AG08396 (cell line): ENCODE results near the gene GPR179.
"Not testable (repeated sequence)": the region's sequence is repeated elsewhere in the genome, so short reads cannot be mapped to it uniquely, and the experiment has no call there.

Source experiments
- DNase-seq: peaks from one replicate; pipeline ENCODE4 v3.0.0; 2012; ENCODE audit warnings: low spot score, mixed read lengths

The GPR179 gene

DNA sequence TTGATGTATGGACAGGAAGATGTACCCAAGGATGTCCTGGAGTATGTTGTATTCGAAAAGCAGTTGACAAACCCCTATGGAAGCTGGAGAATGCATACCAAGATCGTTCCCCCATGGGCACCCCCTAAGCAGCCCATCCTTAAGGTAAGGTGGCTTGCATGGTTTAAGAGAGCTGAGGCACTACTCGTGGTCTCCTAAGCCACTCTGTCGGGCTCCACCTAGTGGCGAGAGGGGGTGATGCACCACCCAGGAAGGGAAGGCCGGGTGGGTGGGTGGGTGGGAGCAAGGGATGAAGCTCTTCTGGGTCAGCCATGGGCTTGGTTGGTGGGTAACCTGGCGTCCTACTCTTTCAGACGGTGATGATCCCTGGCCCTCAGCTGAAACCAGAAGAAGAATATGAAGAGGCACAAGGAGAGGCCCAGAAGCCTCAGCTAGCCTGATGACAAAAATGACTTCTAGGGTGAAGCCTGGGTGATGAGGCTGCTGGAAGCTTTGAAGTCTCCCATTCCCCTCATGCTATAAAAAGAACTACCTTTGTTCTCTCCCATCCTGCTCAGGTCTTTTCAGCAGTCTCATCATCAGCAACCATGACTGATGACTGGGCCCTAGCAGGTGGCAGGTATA lies 21.5 kb downstream of the GPR179 start:
- DNase-seq: peak; percentile 76

DNA sequence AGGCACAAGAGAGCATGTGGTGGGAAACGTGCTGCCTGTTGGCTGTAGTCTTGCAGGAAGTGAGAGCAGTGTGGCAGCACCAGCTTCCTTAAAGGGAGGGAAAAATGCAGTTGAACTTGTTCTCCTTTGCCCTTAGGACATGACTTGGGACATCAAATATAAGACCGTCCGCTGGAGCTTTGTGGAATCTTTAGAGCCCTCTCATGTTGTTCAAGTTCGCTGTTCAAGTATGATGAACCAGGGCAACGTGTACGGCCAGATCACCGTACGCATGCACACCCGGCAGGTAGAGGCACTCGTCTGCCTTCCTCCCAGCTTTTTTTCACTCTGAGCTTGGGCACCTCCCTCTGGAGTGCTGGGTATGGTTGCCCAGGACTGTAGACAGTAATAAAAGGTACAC lies 23.3 kb downstream of the GPR179 start:
- no peak for DNase-seq

DNA sequence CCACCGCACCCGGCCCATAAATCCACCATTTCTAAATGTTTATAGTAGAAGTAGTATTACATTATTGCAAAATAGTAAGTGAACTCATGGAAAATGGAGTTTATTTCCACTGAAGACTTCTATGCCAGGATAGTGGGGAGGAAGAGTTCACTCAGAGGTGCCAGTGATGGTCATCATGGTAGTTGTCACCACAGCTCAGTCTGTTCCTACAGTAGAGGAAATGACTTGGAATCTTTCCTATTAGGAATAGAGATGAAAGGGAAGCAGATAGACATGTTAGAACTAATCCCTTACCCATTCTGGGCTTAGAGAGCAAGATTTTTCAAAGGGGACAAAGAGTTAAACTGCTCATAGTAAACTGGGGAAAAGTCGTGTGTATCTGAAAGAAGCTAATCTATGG lies 26.7 kb downstream of the GPR179 start:
- DNase-seq: no peak

DNA sequence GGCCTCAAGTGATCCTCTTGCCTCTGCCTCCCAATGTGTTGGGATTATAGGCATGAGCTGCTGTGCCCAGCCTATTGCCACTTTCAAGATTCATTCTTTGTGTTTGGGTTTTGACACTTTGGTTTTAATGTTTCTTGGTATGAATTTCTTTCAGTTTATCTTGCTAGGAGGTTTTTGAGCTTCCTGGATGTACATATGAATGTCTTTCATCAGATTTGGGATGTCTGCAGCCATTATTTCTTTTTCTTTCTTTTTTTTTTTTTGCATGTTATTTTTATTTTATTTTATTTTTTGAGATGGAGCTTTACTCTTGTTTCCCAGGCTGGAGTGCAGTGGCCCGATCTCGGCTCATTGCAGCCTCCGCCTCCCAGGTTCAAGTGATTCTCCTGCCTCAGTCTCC lies 28.3 kb downstream of the GPR179 start:
- no peak for DNase-seq

DNA sequence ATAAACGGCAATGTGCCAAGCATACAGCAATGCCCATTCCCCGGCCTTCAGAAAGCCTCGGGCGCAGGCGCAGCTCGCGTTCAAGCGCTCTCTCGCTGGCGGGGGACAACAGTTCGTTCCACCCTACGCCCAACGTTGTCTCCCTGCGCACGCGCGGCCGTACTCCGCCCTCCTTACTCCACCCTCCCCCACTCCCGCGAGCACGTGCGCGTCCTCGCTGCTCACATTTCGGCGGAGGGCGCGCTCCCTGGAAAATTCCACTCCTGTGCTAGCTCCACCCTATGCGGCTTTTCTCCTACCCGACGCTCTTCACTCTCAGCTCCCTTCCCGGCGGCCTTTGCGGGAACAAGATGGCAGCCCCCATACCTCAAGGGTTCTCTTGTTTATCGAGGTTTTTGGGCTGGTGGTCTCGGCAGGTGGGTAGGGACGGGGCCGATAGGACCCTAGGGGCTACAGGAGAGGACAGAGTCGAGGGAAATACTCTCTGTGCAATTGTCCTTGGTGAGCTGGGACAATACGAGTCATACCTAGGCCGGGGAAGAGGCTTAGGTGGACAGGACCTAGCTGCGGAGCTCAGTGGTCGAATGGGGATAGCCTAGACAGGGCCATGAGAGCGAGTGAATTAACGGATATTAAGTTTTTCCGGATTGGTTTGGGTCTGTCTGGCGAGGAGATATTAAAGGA lies 46.8 kb downstream of the GPR179 start, which contains the start of gene MRPL45:
Gene MRPL45, plus strand, starts transcription at position 335 of the 684 bp plus-strand sequence. Its CDS starts 16 bp downstream, at position 351.
- DNase-seq: peak; percentile 94

DNA sequence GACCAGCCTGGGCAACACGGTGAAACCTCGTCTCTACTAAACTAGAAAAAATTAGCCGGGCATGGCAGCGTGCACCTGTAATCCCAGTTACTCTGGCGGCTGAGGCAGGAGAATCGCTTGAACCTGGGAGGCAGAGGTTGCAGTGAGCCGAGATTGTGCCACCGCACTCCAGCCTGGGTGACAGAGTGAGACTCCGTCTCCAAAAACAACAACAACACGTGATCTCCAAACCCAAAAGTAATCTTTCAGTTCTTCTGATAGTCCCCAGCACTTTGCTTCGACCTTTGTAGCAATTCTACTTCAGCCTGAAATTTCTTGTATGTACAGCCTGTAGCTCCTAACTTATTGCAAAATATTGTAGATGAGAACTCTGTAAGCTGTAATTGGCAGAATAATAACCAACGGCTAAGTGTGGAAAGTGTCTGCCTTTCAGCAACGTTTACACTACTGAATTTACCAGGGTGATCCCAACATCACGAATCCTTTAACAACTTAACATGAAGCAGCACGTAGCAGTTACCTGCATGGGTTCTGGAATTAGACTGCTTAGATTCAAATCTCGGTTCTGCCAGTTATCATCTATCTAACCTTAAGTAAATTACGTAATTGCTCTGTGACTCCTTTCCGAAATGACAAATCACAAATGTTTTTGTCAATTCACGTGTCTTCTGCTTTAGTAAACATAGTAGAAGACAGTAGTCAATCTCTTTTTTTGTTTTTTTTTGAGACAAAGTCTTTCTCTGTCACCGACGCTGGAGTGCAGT lies 48.0 kb downstream of the GPR179 start:
- not testable (repeated sequence) for DNase-seq

DNA sequence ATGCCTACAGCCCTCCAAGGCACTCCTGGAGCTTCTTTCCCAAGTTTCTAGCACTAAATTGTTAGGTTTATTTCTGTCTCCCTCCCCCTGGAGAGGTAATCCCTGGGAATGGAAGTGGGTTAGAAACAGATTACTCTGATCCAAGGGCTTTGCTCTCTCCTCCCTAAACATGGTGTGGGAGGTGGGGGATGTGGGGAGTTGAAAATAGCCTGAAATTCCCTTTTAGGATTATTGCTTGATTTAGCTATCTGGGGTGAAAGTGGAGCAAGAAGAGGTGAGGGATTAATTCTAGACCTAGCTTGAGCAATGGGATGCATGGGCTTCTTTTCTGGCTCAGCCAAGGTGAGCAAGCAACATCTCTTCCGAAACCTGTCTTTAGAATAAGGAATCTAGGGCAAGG lies 54.0 kb downstream of the GPR179 start:
- not testable (repeated sequence) for DNase-seq

DNA sequence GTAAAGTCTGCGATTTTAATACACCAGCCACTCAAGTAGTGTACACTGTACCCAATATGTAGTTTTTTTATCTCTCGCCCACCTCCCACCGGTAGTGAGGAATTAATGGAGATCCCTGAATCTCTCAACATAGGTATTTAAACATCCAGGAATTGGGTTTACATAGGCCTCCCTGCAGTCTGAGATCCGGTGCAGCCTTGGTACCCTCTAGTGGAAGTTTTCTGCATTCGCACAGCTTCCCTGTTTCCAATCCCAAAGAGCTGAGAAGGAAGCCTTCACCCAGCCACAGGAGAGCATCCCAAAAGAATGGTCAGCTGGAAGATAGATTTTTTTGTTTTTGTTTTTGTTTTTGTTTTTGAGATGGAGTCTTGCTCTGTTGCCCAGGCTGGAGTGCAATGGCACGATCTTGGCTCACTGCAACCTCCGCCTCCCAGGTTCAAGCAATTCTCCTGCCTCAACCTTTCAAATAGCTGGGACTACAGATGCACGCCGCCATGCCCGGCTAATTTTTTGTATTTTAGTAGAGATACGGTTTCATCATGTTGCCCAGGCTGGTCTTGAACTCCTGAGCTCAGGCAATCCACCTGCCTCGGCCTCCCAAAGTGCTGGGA lies 55.4 kb downstream of the GPR179 start:
- DNase-seq: not testable (repeated sequence)

DNA sequence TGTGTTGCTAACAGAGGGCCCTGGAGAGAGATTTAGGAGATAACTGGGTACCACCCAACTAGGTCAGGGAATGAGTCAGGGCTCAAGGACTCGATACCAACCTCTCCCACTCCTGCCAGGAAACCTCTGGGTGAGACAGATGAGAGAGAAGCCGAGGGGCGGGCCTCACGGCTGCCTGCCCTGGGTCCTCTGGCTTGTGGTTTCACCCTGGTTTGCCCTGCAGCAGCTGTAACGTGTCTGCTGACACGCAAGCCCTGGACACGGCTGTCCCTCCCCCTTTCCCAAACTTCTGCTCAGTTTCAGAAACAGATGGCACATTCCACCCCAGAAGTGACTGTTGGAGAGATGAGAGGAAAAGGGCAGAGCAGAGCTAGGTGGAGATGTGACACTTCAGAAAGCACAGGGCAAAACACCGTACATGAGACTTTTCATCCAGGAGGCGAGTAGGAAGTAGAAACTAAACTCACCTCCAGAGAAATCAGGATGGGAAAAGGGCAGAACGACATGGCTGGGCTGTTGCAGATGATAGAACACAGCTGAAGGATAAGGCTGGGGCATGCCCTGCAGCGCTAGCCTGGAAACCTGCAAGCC lies 57.2 kb downstream of the GPR179 start:
- DNase-seq: peak; percentile 1

DNA sequence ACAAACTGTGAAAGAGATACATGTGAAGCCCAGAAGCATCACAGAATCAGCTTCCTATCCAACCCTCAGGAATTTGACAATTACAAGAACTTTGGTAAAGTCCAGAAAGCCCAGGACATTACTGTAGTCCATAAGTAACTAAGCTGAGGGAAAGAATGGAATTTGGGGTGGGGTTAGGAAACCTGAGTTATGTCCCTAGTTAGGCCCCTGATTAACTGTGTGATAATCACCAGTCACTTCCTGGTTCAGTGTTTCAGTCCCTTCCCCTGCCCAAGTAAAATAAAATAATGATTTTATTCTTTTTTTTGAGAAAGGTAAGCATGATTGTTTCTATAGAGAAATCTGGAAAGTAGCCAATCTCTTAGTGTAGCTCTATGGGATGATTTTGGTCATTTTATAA lies 57.8 kb downstream of the GPR179 start:
- not testable (repeated sequence) for DNase-seq
